ENCODE results near the gene MGAT5B.

DNA sequence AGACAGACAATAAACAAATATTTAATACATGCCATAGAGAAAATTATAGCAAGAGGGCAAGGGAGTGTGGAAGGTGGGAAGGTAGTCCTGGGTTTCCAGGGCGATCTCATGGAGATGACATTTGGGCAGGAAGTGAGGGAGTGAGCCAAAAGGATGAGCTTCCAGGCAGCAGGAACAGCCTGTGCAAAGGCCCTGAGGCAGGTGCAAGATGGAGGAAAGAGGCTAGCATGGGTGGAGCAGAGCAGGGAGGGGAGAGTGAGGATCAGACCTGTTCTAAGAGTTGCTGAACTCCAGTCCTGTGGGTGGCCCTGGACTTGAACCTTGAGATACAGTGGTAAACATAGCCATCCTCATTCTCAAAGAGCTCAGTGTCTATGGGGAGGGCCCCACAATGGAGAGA lies 94.7 kb downstream of the MGAT5B start:
- TF ChIP-seq CTCF (IDR thresholded peaks at IDR 0.05) (no peak), POLR2A (IDR thresholded peaks at IDR 0.05) (no peak)

All from lower leg skin (tissue), 3 donors.